ENCODE data around the gene SRSF3. TPM values are rescaled to one million over a fixed set of nuclear protein-coding genes. Genes with fewer than 3 reads are reported as not detected.
"Not testable (repeated sequence)": the region's sequence is repeated elsewhere in the genome, so short reads cannot be mapped to it uniquely, and the experiment has no call there.

The SRSF3 gene
- total and polyA plus RNA-seq, 4 donors, result 145 to 267 (median 237) TPM

DNA sequence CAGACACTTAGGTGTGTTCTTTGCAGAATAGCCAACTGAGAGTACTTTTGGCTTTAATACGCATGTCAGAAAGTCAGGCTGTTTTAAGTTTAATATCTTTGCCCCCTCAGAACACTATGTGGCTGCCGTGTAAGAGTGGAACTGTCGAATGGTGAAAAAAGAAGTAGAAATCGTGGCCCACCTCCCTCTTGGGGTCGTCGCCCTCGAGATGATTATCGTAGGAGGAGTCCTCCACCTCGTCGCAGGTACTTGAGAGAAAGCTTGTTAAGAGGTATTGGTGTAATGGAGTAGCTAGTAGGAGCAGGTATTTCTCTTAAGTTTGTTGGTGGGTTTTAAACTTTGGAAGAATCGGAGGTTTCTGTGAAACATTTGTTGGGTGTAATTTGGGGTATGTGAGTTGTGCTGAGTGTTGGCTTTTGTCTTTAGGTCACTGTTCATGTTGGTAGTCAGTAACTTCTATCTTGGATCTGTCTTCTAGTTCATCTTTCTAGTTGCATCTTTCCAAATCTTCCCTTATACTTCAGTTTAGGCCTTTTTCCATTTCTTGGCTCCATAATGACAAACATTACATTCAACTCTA, 4.7 kb downstream of the SRSF3 start:
- no peaks in the 10 kb centered on the region for H3K27me3 ChIP-seq (ENCODE audit: control insufficient read depth in 3 of 3, insufficient read depth in 3 of 3, low read length in 2 of 3)
- ATAC-seq (ENCODE audit: insufficient read depth, low FRiP score), result no peak
- H3K9me3 ChIP-seq (ENCODE audit: control insufficient read depth in 4 of 4, insufficient read depth in 3 of 4, low read length in 3 of 4), result no peaks in the 10 kb centered on the region
- H3K36me3 ChIP-seq (ENCODE audit: control insufficient read depth in 4 of 4, insufficient read depth in 4 of 4, low read length in 4 of 4), result peaks cover 21 to 84% (median 60%) of the 10 kb centered on the region in 4 donors
- H3K4me3 ChIP-seq, result peak overlapping the region; percentile 18
- H3K9ac ChIP-seq (ENCODE audit: insufficient read depth in 1 of 2, low read length in 2 of 2), result peak overlapping the region in 1 of 2 donors; percentile 100
- H3K4me1 ChIP-seq (ENCODE audit: control insufficient read depth in 5 of 5, insufficient read depth in 5 of 5, low read length in 5 of 5), result peaks cover 5 to 52% (median 15%) of the 10 kb centered on the region in 5 donors
- WGBS, 2 donors, result 51 to 71% methylated on average over 11 of the region's 11 CpGs
- TF ChIP-seq, protein P1, sequence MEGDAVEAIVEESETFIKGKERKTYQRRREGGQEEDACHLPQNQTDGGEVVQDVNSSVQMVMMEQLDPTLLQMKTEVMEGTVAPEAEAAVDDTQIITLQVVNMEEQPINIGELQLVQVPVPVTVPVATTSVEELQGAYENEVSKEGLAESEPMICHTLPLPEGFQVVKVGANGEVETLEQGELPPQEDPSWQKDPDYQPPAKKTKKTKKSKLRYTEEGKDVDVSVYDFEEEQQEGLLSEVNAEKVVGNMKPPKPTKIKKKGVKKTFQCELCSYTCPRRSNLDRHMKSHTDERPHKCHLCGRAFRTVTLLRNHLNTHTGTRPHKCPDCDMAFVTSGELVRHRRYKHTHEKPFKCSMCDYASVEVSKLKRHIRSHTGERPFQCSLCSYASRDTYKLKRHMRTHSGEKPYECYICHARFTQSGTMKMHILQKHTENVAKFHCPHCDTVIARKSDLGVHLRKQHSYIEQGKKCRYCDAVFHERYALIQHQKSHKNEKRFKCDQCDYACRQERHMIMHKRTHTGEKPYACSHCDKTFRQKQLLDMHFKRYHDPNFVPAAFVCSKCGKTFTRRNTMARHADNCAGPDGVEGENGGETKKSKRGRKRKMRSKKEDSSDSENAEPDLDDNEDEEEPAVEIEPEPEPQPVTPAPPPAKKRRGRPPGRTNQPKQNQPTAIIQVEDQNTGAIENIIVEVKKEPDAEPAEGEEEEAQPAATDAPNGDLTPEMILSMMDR (IDR thresholded peaks at IDR 0.05; ENCODE audit: control extremely low read depth, extremely low read depth), result no peak
- no peak overlapping the region for H3K27ac ChIP-seq (ENCODE audit: low read depth in 1 of 2, low read length in 1 of 2)
- no peak for DNase-seq

DNA sequence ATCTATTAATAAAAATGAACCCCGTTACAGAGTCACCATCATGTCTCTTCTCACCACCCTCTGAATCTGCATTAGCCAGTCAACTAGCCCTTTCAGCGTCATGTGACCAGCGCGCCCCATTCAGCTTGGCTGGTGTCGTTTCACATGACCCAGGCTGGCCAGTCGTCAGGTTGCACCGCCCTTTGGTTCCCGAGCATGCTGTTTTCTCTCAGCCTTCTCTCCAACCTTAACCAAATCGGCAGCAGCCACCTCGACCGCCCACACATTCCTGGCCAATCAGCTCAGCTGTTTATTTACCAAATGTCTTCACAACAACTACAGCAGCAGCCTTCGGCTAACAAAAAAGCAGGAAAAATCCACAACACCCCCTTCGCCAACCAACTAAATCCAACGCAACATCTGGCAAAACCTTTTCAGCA, 5.6 kb downstream of the SRSF3 start:
- TF ChIP-seq, protein P1 (IDR thresholded peaks at IDR 0.05; ENCODE audit: control extremely low read depth, extremely low read depth), result no peak
- Histone ChIP-seq H3K4me3 (no peak overlapping the region), H3K9ac (ENCODE audit: insufficient read depth in 1 of 2, low read length in 2 of 2) (peak overlapping the region in 1 of 2 donors; percentile 31), H3K27me3 (ENCODE audit: control insufficient read depth in 3 of 3, insufficient read depth in 3 of 3, low read length in 2 of 3) (no peaks in the 10 kb centered on the region), H3K4me1 (ENCODE audit: control insufficient read depth in 5 of 5, insufficient read depth in 5 of 5, low read length in 5 of 5) (peaks cover 5 to 51% (median 15%) of the 10 kb centered on the region in 5 donors), H3K27ac (ENCODE audit: low read depth in 1 of 2, low read length in 1 of 2) (no peak overlapping the region), H3K36me3 (ENCODE audit: control insufficient read depth in 4 of 4, insufficient read depth in 4 of 4, low read length in 4 of 4) (peaks cover 21 to 89% (median 68%) of the 10 kb centered on the region in 4 donors), H3K9me3 (ENCODE audit: control insufficient read depth in 4 of 4, insufficient read depth in 3 of 4, low read length in 3 of 4) (no peaks in the 10 kb centered on the region)
- ATAC-seq (ENCODE audit: insufficient read depth, low FRiP score) (no peak), DNase-seq (no peak)
- WGBS, 2 donors, result 65 to 79% methylated on average over 14 of the region's 14 CpGs

DNA sequence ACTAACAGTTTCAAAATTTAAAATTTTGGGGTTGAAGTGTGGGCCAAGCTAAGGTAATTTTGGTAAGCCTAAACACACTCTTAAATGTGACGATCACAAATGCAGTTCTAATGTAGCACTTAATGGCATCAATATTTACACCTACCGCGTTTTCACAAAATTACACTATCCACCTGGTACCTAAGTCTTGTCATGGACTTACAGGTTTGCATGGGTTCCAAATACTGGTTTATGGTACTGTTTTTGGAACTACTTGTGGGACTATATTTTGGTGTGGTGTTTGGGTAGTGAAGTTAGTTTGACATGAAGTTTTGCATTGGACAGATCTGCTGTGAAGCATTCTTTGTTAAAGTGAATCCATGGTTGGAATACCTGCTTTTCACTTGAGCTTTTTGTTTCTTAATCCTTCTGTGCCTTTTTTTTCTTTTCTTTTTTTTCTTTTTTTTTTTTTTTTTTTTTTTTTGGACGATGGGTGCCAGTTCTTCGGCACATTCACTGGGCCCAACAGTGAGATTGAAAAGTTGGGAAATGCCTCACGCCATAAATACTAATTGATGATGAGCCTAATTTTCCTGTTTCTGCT, 6.5 kb downstream of the SRSF3 start:
- Histone ChIP-seq H3K9me3 (ENCODE audit: control insufficient read depth in 4 of 4, insufficient read depth in 3 of 4, low read length in 3 of 4) (no peaks in the 10 kb centered on the region), H3K4me3 (no peak overlapping the region), H3K9ac (ENCODE audit: insufficient read depth in 1 of 2, low read length in 2 of 2) (no peak overlapping the region), H3K27ac (ENCODE audit: low read depth in 1 of 2, low read length in 1 of 2) (no peak overlapping the region), H3K27me3 (ENCODE audit: control insufficient read depth in 3 of 3, insufficient read depth in 3 of 3, low read length in 2 of 3) (no peaks in the 10 kb centered on the region), H3K4me1 (ENCODE audit: control insufficient read depth in 5 of 5, insufficient read depth in 5 of 5, low read length in 5 of 5) (peaks cover 6 to 51% (median 15%) of the 10 kb centered on the region in 5 donors), H3K36me3 (ENCODE audit: control insufficient read depth in 4 of 4, insufficient read depth in 4 of 4, low read length in 4 of 4) (peaks cover 24 to 90% (median 73%) of the 10 kb centered on the region in 4 donors)
- ATAC-seq (ENCODE audit: insufficient read depth, low FRiP score), result no peak
- 71 to 81% methylated on average over 6 of the region's 6 CpGs for WGBS, 2 donors
- no peak for DNase-seq
- TF ChIP-seq, protein P1 (IDR thresholded peaks at IDR 0.05; ENCODE audit: control extremely low read depth, extremely low read depth), result no peak

DNA sequence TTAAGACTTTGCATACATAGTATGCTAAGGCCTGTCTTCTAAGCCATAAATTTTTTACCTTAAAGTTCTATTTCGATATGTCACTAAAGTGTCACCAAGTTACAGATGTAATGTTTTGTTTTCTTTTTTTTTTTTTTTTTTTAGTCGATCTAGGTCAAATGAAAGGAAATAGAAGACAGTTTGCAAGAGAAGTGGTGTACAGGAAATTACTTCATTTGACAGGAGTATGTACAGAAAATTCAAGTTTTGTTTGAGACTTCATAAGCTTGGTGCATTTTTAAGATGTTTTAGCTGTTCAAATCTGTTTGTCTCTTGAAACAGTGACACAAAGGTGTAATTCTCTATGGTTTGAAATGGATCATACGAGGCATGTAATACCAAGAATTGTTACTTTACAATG, 7.7 kb downstream of the SRSF3 start:
- DNase-seq; H3K4me3 ChIP-seq; ATAC-seq (ENCODE audit: insufficient read depth, low FRiP score); H3K9ac ChIP-seq (ENCODE audit: insufficient read depth in 1 of 2, low read length in 2 of 2); H3K27ac ChIP-seq (ENCODE audit: low read depth in 1 of 2, low read length in 1 of 2); H3K27me3 ChIP-seq (ENCODE audit: control insufficient read depth in 3 of 3, insufficient read depth in 3 of 3, low read length in 2 of 3); H3K9me3 ChIP-seq (ENCODE audit: control insufficient read depth in 4 of 4, insufficient read depth in 3 of 4, low read length in 3 of 4): not testable (repeated sequence)
- Histone ChIP-seq H3K36me3 (ENCODE audit: control insufficient read depth in 4 of 4, insufficient read depth in 4 of 4, low read length in 4 of 4) (peaks cover 28 to 87% (median 73%) of the 10 kb centered on the region in 4 donors), H3K4me1 (ENCODE audit: control insufficient read depth in 5 of 5, insufficient read depth in 5 of 5, low read length in 5 of 5) (peaks cover 7 to 51% (median 15%) of the 10 kb centered on the region in 5 donors)
- WGBS, 2 donors, result 55 to 56% methylated on average over 3 of the region's 3 CpGs

All from lung (tissue), 12 donors.